GM21528 (cell line): ENCODE data around the gene FBXO31.
"Not testable (repeated sequence)": the region's sequence is repeated elsewhere in the genome, so short reads cannot be mapped to it uniquely, and the experiment has no call there.

Experiments
- ATAC-seq: cut with Tn5 transposase; IDR thresholded peaks from one replicate; pipeline ENCODE4 v1.9.1; 2021; ENCODE audit warnings: mild to moderate bottlenecking, moderate library complexity; ENCODE audit not compliant: unreplicated experiment, low FRiP score

FBXO31 gene

GRCh38 chr16:87344931-87345631 lies 38.5 kb downstream of the FBXO31 start:
- no peak for ATAC-seq

GRCh38 chr16:87344165-87344930 lies 39.2 kb downstream of the FBXO31 start:
- no peak for ATAC-seq

GRCh38 chr16:87343753-87344050 lies 39.9 kb downstream of the FBXO31 start:
- ATAC-seq = no peak

GRCh38 chr16:87342978-87343752 lies 40.4 kb downstream of the FBXO31 start:
- ATAC-seq = no peak

- no peak for ATAC-seq
Measured at GRCh38 chr16:87342504-87342903, 41.1 kb downstream of the FBXO31 start.

GRCh38 chr16:87340198-87340597 lies 43.4 kb downstream of the FBXO31 start:
- no peak for ATAC-seq

- ATAC-seq = not testable (repeated sequence)
Measured at GRCh38 chr16:87339724-87340105, 43.9 kb downstream of the FBXO31 start.

- ATAC-seq = no peak
Measured at GRCh38 chr16:87339086-87339723, 44.4 kb downstream of the FBXO31 start.

GRCh38 chr16:87338155-87338765 lies 45.3 kb downstream of the FBXO31 start:
- ATAC-seq = no peak

- ATAC-seq = no peak
Measured at GRCh38 chr16:87337262-87337771, 46.3 kb downstream of the FBXO31 start.

GRCh38 chr16:87336434-87337240 lies 46.9 kb downstream of the FBXO31 start:
- no peak for ATAC-seq

GRCh38 chr16:87335625-87336433 lies 47.7 kb downstream of the FBXO31 start:
- ATAC-seq = no peak

- no peak for ATAC-seq
Measured at GRCh38 chr16:87334651-87335624, 48.6 kb downstream of the FBXO31 start.

GRCh38 chr16:87333581-87334331 lies 49.8 kb downstream of the FBXO31 start:
- ATAC-seq = no peak

- ATAC-seq = no peak
Measured at GRCh38 chr16:87333101-87333500, 50.5 kb downstream of the FBXO31 start.

GRCh38 chr16:87332150-87332549 lies 51.4 kb downstream of the FBXO31 start:
- ATAC-seq = no peak

- ATAC-seq = no peak
Measured at GRCh38 chr16:87331241-87331801, 52.3 kb downstream of the FBXO31 start.
